RKO (cell line): ENCODE measurements around the gene STK24.
"Not testable (repeated sequence)": the region's sequence is repeated elsewhere in the genome, so short reads cannot be mapped to it uniquely, and the experiment has no call there.

Experiments
- DNase-seq: peaks from one replicate; pipeline ENCODE4 v3.0.0-alpha.2; 2016; ENCODE audit warnings: low spot score

Gene STK24

DNA sequence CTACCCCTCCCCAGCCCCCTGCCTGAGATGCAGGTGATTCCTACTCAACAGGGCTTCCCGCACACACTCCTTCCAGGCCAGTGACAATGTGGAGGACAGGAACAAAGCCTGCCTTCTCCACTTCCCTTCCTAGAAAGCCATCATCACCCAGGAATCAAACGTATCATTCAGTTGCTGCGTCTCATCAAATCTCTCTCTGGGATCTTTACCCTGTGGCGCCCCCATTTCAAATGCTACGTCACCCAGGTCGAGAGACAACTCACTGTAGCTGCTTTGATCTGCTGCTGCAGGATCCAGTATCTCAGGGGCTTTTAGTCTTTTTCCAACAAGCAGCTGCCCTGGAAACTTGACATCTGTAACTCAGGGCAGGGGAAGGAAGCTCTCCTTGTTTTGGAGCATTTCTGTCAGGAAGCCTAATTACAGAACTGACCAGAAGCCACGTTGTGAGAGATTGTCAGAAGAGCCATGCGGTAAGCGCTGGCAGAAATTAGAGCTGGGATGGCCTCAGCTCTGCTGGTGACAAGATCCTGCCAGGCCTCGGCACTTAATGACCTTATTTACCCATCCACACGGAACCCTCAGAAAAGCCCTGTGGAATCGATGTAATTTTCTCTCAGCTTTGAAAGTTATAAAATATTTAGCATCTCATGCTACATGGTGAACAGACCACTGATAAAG is 140.5 kb downstream of the STK24 start:
- DNase-seq: no peak

- no peak for DNase-seq
Observed at GRCh38 chr13:98435376-98435775, 141.5 kb downstream of the STK24 start.

- DNase-seq: no peak
Observed at GRCh38 chr13:98434060-98434459, 142.8 kb downstream of the STK24 start.

DNA sequence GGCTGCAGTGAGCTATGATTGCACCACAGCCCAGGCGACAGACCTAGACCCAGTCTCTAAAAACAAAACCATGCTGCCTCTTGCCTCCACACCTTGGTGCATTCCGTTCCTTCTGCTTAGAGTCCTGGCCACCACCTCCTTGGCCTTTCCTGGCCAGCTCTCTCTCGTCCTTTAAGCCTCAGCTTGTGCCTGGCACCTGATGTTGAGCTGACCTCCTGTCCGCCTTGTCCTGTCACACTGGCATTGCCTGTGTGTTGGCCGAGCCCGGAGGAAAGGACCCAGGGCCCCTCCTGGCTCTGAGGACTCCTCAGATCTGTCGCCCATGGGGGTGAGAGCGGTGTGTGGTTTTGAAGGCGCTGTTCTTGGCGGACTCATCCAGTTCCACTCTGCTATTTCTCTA is 143.3 kb downstream of the STK24 start:
- no peak for DNase-seq

GRCh38 chr13:98432638-98433037 is 144.3 kb downstream of the STK24 start:
- DNase-seq: no peak

DNA sequence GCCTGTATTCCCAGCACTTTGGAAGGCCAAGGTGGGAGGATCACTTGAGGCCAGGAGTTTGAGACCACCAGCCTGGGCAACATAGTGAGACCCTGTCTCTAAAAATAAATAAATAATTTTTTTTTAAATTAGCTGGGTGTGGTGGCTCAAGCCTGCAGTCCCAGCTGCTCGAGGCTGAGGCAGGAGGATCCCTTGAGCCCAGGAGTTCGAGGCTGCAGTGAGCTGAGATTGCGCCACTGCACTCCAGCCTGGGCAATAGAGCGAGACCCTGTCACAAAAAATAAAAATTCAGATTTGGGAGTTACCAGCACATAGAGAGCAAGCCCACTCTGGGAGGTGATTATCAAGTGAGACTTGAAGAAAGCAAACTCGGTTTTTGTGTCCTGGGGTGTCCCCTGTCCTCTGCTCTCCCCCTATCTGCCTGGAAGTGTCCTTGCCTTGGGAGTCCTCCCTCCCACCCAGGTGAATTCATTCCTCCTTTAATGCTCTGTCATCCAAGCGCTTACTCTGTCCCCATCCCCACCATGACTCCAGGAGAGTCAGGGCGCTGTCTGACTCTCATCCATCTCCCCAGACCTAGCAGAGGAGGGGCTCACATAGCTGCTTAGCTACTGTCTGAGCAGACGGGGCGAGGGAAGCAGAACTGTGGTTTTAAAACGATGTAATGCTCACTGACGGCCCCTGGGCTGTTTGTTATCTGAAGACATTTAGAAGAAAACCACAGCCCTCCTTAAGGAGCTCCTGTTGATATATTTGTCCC is 146.8 kb downstream of the STK24 start:
- no peak for DNase-seq

GRCh38 chr13:98429531-98429930 is 147.4 kb downstream of the STK24 start:
- no peak for DNase-seq

DNA sequence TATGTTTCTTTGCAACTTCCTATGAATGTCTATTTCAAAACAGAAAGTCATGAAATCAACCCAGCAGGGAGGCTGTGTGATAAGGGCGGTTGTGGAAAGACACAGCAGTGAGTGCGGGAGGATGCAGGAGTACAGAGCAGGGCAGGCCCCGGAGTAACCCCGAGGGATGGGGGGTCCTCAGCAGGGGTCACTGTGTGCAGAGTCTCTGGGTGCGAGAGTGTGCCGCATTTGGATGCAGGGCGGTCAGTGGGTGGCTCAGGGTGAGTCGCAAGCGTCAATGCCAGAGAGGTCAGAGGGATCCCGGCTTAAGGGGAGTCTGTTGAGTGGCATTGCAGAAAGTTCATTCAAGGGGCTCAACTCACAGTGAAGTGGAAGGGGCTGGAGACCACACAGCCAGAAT is 147.8 kb downstream of the STK24 start:
- no peak for DNase-seq

GRCh38 chr13:98428256-98428966 is 148.5 kb downstream of the STK24 start:
- no peak for DNase-seq

DNA sequence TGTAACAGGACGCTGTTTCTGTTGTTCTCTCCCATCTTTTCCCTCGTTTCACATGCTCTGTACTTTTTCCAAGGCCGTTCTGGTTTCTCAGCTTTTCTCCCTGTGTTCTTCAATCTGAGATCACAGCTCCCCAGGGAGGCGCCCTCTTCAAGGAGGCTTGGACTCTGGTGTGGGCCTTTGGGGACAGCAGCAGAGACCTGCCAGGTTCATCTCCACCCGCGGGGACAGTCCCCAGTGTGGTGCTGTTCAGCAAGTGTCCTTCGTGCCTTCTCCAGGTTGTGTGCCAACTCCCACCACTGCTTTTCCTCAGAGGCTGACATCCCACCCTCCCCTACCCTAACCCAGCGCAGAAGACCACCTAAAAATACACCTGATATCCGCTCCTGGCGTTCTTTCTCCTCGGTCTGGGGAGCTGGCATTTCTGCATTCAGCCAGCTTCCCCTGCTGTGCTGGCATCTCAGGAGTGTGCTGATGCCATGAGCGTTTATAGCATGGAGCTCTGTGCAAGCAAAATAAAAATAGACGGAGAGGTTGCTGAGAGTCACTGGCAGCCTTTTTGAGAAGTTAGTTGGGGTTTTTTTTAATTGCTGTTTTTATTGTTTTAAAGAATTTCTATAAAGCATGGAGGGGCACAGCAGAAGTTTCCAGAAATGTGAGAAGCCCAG is 149.4 kb downstream of the STK24 start:
- no peak for DNase-seq

DNA sequence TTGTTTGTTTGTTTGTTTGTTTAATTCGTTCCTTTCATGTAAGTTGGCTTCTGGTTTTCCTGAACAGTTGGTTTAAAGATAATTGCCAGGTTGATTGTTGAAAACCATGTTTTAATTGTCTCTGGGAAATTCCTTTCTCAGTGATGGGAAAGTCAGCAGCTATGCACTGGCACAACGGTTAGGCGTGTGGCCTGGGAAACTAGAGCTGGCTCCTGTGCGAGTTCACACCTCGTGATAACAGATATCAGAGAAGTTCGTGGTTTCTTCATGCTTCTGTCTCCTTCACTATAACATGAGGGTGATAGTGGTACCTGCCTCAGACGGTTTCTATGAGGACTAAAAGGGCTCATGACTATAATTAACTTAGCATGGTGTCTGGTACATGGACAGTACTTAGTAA is 153.5 kb downstream of the STK24 start:
- no peak for DNase-seq

DNA sequence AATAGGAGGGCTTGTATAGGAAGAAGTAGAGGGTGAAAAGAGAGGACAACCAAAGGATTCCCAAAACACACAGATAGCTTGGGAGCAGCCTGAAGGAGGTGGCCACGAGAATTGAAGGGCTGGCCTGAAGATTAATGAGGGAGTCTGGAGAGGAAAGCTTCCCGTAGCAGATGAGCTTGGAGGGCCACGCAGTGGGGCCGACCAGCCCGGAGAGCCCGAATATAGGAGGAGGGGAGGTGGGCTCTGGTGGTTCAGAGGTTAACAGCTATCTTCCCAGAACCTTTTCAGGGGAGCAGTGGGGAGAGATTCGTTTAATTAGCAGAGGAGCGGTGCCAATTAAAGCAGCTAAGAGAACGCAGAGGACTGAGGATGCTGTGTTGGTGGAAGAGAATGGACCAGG is 154.9 kb downstream of the STK24 start:
- DNase-seq: no peak

- DNase-seq: no peak
Observed at GRCh38 chr13:98420554-98421175, 156.2 kb downstream of the STK24 start.

DNA sequence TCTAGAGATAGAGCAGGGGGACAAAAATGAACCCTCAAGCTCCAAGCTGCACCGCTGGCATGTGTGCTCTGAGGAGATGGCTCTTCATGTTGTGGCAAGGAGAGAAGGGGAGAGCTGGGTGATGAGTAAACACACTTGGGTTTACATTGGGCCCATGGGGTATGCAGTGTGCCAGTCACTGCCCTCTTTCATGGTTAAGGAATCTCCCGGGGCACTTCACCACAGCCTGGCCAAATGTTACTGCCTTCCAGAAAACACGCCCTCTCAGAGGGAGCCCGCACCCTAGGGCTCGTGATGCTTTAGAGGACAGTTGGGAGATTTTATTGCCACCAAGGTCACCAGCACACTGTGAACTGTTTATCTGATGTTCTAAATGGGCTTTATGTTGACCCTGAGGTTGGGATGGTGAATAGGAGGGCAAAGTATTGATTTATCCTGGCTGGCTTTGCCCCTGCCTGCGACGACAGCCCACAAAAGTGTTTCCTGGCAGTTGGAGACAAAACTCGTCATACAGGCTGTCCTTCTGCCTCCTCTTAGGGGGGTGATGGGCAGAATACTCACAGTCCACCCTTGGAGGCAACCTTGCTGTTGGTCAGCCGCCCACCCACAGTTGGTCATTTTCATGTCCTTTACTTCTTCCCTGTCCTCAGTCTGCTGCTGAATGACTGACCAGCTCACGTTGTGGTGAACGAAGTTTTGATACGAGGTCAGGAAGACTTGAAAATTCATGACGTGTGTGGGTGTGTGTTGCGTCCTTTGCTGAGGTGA is 156.9 kb downstream of the STK24 start:
- DNase-seq: no peak

DNA sequence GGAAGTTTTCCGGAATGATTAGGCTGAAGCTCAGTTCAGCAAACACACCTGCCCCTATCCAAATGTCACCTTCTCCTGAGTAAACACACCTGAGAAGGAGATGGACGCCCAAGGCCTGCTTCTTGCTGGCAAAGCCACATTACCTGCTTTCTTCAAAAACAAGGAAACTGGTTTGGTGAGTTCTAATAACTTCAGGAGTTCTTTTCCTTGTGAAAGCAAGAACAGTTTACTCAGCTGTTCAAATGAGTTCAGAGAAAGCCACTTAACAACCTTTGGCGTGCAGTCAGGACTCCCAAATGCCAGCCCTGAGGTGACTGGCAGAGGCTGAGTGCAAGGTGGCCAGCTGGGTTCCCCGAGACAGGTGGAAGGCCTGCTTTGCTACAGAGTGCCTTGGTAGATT is 160.5 kb downstream of the STK24 start:
- DNase-seq: no peak

GRCh38 chr13:98415326-98416070 is 161.4 kb downstream of the STK24 start:
- no peak for DNase-seq

DNA sequence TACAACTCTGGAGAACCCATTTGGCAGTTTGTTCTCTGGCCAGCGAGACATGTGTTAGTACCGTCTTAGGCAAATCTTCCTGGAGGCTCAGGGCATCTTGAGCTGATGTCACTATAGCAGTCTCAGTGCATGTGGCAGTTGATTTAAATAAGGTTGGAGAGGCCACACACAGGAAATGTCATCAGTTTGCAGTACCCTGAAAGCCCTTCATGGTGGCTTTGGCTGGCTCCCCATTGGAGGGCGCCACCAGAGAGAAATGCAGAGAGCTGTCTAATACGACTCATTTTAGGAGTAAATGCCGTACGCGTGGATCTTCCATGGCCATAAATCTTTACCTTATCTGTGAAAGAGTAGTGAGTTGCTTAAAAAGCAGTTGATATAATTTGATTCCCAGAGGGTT is 163.1 kb downstream of the STK24 start:
- no peak for DNase-seq

DNA sequence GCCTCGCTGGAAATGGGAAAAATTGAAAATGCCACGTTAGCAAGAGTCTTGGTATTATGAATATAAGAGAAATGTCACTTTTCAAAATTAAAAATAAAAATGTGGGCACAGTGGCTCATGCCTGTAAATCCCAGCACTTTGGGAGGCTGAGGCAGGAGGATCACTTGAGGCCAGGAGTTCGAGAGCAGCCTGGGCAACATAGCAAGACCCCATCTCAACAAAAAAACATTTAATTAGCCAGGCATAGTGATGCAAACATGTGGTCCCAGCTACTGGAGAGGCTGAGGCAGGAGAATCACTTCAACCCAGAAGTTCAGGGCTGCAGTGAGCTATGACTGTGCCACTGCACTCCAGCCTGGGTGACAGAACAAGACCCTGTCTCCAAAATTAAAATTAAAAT is 163.6 kb downstream of the STK24 start:
- not testable (repeated sequence) for DNase-seq

- no peak for DNase-seq
Observed at GRCh38 chr13:98411617-98412265, 165.2 kb downstream of the STK24 start.

DNA sequence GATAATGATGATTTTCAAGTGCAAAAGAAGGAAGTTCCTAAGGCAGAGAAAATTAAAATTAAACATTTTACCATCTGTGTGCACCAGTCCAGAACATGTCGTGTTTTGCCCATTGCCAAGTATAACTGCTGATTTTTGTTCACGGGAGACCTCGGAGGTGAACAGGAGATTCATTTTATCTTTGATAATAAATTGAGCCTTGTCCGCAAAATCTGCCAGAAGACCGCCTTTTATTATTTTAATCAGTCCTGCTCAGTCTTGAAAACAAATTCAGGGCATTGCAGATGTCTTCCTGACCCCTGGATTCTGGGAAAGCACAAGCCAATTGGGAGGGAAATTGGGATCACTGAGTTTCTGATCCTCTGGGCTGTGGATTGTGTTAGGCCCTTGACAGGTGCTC is 165.9 kb downstream of the STK24 start:
- no peak for DNase-seq
